NAMALWA (cell line): ENCODE measurements around the gene CDC25A.
A peak's percentile ranks its signal among the peaks of the same experiment; 100 is the strongest.

Experiments used
- DNase-seq: peaks from one replicate; pipeline ENCODE4 v3.0.0-alpha.2; 2015; ENCODE audit warnings: low spot score

Gene CDC25A

GRCh38 chr3:48140936-48141603, 47.1 kb downstream of the CDC25A start:
- DNase-seq, result no peak

DNA sequence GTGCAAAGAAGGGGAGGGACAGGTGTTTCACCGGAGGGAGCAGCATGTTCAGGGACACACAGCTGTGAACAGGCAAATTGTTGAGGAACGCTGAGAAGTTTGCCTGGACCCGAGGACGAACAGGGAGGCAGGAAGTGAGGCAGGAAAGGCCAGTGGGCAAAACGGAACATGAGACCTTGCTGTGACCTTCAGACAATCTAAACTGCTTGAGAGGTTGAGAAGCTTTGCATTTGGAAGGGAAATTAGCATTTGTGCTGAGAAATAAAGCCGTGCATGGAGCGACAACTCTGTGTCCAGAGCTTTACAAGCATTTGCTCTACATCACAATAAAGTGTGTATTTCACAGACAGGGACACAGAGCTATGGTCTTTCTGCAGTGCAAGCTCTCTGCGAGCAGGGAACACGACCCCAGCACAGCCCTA, 47.9 kb downstream of the CDC25A start:
- DNase-seq, result no peak

DNA sequence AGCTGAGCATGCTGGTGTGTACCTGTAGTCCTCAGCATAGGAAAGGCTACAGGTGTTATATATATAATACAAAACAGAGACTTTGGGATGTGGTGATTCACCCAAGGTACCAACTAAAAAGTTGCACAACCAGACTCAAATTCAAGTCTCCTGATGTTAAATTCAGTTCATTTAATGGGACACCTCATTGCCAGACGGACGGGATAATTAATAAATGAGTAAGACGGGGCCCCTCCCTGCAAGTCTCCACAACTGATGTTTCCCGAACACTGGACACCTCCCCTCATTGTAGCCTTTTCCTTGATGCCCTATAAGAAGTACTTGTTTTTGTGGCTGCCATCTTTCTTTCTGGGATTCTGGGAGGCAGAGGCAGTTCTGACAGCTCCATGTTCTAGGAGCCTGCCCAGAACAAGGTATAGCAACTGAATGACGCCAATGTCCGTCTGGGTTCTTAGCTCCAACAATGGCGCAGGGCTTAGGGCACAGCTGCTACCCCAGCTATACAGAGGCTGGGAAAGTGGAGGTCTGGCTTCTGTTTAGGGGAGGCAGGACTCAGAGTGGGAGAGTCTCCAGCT, 50.7 kb downstream of the CDC25A start:
- DNase-seq, result no peak

GRCh38 chr3:48135552-48136495, 52.4 kb downstream of the CDC25A start:
- DNase-seq, result no peak

GRCh38 chr3:48130321-48130904, 57.8 kb downstream of the CDC25A start:
- DNase-seq, result no peak

DNA sequence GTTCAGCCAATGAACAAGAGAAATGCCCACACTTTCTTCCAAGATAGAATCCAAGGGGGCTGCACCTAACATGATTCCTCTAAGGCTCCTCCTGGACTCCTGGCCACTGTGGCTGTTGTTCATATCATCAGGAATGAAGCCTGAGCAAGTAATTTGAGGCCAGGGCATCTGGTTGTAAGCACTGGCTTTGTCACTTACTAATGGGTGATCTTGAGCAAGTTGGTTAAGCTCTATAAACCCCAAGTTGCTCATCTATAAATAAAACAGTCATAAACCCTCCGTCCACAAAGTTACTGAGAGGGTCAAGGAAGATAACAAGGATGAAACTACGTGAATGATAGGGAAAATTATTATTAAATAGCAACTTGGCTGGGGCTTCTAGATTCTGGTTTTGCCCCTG, 58.3 kb downstream of the CDC25A start:
- no peak for DNase-seq

GRCh38 chr3:48128774-48129173, 59.4 kb downstream of the CDC25A start:
- DNase-seq, result no peak

DNA sequence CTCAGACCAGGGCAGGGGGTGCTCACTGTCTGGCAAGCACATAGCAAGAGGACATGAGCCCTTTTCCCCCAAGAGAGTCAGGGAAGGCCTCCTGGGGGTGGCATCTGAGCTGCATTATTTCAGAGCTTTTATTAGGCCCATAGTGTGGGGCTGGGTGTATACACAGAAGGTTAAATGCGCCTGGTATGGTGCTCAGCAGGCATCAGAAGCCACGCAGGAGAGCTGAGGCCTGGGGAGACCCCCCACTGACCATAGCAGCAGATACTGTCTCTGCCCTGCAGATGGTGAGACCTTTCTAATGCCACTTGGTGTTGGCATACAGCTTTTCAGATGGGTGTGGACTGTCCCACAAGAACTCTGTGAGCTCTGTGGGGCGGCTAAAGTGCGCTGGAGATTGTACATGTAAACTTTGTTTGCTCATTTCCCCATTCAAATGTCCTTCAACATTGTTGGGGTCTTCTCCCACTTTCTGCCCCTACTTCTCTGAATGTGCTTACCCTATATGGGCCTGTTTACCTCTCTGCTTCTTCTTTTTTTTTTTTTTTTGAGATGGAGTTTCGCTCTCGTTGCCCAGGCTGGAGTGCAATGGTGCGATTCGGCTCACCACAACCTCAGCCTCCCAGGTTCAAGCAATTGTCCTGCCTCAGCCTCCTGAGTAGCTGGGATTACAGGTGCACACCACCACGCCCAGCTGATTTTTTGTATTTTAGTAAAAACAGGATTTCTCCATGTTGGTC, 62.2 kb downstream of the CDC25A start:
- DNase-seq, result no peak

- DNase-seq, result no peak
Observed at GRCh38 chr3:48125013-48125705, 63.1 kb downstream of the CDC25A start.

DNA sequence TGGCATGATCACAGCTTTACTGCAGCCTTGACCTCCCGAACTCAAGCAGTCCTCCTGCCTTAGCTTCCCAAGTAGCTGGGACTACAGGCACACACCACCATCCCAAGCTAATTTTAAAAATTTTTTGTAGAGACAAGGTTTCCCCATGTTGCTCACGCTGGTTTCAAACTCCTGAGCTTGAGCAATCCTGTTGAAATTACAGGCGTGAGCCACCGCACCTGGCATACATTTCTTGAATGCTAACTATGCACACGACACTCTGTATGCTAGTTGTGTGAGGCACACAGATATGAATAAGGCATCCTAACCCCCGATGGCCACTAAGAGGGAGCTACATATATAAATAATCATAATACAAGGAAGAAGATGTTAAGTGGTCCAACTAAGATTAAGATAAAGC, 64.9 kb downstream of the CDC25A start:
- no peak for DNase-seq

GRCh38 chr3:48122504-48122903, 65.7 kb downstream of the CDC25A start:
- no peak for DNase-seq

DNA sequence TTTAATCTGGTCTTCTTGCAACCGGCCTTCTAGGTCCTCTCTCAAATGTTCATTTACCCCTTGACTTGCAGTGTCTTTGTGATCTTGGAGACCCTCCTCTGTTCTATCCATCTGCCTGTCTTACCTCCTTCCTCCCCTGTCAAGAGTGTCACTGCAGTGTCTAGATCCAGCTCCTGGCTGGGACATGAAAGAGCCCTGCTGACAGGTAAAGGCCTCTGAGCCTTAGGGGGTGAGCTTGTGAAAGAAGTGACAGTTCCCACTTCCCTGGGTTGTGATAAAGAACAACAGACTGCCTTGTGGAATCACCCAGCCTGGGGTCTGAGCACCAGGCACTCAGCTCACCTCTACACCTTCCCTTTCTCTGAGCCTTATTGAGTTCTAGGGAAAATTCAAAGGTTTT, 68.0 kb downstream of the CDC25A start:
- no peak for DNase-seq

GRCh38 chr3:48119505-48120193, 68.6 kb downstream of the CDC25A start:
- no peak for DNase-seq

- DNase-seq, result no peak
Observed at GRCh38 chr3:48118928-48119327, 69.3 kb downstream of the CDC25A start.

GRCh38 chr3:48118322-48118721, 69.9 kb downstream of the CDC25A start:
- DNase-seq, result no peak

DNA sequence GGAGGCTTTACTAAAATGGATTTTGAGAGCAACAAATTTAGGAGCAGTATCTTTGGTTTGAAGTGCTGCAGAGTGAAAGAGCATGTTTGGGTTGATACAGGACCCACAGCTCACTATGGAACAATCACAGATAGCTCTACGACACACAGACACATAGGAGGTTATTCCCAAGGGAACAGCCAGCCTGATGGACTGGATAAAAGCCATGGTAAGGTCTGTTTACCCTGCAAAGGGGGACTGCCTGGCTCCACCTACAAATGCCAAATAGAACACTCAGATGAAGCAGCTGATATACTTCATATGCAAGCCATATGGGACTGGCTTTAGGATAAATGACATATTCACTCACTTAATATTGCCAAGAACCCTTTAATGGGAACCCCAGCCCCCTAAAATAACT, 75.4 kb downstream of the CDC25A start:
- DNase-seq, result no peak

DNA sequence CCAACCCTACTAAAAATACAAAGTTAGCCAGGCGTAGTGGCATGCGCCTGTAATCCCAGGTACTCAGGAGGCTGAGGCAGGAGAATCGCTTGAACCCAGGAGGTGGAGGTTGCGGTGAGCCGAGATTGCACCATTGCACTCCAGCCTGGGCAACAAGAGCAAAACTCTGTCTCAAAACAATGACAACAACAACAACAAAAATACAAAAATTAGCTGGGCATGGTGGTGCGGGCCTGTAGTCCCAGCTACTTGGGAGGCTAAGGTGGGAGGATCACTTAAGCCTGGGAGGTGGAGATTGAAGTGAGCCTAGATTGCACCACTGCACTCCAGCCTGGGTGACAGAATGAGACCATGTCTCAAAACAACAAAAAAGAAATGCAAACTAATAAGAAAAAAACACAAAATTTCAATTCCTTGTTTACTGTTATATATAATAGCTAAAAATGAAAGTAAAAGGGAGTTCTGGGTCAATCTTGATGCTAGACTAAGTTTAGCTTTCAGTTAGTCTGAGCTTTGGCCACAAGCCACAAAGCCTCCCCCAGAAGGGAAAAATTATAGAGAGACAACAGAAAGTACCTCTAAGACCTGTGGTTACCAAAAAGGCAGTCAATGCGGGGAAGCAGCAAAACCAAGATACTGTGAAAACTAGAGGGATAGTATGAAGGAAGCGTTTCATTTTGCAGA, 76.0 kb downstream of the CDC25A start:
- DNase-seq, result peak; percentile 24

DNA sequence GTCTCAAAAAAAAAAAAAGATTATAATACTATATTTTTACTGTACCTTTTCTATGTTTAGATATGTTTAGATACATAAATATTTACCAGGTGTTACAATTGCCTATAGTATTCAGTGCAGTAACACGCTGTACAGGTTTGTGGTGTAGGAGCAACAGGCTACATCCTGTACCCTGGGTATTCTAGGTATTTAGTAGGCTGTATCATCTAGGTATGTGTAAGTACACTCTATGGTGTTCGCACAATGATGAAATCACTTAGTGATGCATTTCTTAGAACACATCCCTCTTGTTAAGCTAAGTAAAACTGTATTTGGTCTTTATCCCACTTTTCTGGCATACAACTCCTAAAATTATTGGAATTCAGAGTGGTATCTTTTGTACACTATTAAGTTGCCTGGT, 77.8 kb downstream of the CDC25A start:
- DNase-seq, result no peak

GRCh38 chr3:48107227-48107626, 81.0 kb downstream of the CDC25A start:
- DNase-seq, result no peak
